ENCODE data around the gene PLEKHG3.

The PLEKHG3 gene

GRCh38 chr14:64708148-64709004 lies 4.2 kb downstream of the PLEKHG3 start:
- DNase-seq, result no peak

DNA sequence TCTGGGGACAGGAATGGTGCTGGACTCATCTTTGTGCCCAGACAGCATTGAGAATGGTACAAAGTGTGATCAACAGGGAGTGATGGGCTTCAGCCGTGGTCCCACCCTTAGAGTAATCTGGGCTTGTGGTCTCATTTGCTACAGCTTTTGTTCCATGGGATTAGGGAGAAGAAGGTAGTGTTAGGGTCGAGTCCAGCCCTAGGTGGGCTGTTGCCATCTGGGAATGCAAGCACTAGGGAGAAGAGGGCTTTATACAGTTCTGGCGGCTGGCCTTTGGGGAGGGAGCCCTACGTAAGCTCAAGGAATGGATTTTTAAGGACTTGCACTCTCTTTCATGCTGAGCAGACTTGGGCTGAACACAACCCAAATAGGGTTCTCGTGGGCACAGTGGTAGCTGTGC lies 4.9 kb downstream of the PLEKHG3 start:
- no peak for DNase-seq

DNA sequence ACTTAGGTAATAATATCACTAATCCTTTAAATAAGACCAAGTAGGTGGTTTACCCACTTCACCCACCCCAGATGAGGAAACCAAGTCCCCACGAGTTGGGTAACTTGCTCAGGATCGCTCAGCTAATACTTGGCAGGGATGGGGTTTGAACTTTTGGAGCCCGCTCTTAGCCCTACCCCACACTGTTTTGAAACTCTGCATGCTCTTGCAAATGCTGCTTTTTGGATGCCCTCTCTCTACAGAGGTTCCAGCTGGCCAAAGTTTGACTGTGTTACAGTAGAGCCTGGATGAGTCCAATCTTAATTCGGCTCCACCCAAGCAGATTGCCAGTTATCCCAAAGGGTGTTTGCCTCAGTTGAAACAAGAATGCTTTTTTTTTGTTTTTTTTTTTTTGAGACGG lies 6.8 kb downstream of the PLEKHG3 start:
- no peak for DNase-seq

GRCh38 chr14:64713677-64714076 lies 9.5 kb downstream of the PLEKHG3 start:
- no peak for DNase-seq

- no peak for DNase-seq
Measured at GRCh38 chr14:64714432-64715025, 10.3 kb downstream of the PLEKHG3 start.

DNA sequence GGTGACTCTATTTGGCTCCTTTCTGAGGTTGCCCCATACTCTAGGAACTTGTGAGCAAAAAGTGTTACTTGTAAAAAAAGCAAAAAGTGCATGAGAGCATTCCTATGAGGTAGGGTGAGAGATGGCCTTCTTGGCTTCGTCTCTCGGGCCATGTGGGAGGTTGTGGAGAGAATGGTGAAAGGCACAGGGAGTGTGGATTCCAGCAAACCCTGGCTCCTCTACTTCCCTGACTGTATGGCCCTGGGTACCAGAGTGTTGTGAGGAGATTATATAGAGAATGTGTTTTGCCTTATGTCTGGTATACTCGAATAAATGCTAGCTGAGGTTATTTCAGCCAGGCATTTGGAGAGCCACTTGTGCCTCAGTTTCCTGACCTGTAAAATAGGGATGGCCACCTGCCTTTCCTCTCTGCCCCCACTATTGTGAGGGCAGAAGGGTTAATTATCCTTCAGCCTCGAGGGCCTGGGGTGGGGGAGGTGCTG lies 11.0 kb downstream of the PLEKHG3 start:
- DNase-seq, result no peak

DNA sequence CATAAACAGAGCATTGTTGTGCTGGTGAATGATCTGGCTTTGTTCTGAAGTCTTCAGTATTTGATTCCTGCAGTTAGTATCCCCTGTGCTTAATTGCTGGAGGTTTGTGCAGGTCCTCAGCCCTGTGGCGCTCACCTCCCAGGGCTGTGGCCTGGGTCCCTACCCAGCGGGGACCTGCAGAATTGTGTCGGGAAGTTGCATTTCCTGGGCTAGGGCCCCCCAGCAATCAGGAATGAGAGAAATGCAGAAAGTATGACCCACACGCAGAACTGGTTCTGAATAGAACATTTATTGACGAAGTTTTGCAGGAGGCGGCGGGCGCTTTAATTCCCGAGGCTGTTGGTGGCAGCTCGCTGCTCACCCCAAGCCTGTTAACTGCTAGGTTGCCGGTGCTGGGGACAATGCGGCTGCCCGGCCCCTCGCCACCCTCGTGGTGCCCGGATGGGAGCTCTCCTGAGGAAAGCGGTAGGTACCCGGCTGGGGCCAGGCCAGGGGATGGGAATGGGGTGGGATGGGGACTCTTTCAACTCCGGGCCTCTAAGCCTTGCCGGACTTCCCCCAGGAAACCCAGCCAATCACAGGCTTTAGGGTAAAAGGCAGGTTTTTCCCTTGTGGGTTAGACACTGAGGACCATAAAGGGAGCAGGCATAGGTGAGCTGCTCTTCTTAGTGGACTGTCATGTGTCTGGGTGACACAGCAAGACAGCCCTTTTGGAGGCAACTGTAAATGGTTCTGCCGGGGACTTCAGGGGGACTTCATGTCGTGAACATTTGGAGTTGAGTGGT lies 11.6 kb downstream of the PLEKHG3 start:
- no peak for DNase-seq

- no peak for DNase-seq
Measured at GRCh38 chr14:64717870-64718269, 13.6 kb downstream of the PLEKHG3 start.

GRCh38 chr14:64718762-64719161 lies 14.5 kb downstream of the PLEKHG3 start:
- DNase-seq, result no peak

DNA sequence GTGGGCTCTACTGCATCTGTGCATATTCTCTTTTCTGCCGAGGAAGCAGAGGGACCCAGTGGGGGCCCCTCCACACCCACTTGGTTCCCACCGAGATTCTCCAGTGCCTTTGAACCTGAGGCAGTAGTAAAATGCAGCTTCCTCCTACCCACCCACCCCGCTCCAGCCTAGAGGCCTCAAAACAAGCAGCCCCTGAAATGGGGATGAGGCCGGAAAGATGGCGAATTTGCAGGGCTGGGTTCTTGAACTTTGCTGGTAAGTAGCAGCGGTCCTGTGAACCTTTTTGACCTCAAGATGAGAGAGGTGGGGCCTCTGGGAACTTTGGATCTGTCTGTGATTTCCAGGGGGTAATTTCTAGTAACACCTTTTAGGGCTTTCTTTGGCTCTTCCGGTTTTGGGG lies 15.4 kb downstream of the PLEKHG3 start:
- no peak for DNase-seq

- no peak for DNase-seq
Measured at GRCh38 chr14:64720131-64720576, 15.9 kb downstream of the PLEKHG3 start.

- no peak for DNase-seq
Measured at GRCh38 chr14:64721391-64721791, 17.2 kb downstream of the PLEKHG3 start.

- DNase-seq, result no peak
Measured at GRCh38 chr14:64721899-64722298, 17.7 kb downstream of the PLEKHG3 start.

- no peak for DNase-seq
Measured at GRCh38 chr14:64722842-64723447, 18.7 kb downstream of the PLEKHG3 start.

DNA sequence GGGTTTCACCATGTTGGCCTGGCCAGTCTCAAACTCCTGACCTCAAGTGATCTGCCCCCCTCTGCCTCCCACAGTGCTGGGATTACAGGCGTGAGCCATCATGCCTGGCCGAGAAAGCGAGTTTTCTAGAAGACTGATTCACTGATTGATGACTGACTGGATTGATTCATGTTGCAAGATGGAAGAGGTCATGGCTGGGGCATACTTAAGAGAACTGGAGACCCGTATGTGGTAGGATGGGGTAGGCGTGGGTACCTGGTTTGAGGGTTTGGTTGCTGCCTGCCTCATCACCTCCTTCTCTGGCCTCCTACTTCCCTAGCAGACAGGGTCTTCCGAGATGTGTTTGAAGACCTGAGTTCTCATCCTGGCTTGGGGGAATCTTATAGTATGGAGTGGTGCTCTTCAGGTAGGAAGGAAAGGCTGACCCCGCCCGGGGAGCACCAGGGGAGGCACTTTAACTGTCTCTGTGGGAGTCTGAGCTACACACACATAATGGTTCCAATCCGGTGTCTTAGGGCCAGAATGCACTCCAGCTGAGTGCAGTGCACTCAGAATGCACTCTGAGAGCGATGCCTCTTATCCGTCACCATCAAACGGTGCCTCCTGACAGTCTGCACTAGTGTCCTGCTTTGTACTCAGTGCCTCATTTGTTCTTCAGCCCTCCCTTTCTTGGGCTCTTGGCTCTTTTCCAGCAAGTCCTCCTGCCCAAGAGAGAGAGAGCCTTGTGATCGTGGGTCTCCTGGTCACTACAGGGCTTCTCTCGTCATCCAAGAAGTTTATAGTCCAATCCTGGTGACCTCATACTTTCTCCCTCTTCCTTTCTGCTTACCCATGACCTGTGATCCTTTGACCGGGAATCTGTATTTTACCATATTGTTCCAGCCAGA lies 19.7 kb downstream of the PLEKHG3 start:
- no peak for DNase-seq

- no peak for DNase-seq
Measured at GRCh38 chr14:64724578-64724930, 20.3 kb downstream of the PLEKHG3 start.

GRCh38 chr14:64725261-64725815 lies 21.1 kb downstream of the PLEKHG3 start:
- DNase-seq, result no peak

DNA sequence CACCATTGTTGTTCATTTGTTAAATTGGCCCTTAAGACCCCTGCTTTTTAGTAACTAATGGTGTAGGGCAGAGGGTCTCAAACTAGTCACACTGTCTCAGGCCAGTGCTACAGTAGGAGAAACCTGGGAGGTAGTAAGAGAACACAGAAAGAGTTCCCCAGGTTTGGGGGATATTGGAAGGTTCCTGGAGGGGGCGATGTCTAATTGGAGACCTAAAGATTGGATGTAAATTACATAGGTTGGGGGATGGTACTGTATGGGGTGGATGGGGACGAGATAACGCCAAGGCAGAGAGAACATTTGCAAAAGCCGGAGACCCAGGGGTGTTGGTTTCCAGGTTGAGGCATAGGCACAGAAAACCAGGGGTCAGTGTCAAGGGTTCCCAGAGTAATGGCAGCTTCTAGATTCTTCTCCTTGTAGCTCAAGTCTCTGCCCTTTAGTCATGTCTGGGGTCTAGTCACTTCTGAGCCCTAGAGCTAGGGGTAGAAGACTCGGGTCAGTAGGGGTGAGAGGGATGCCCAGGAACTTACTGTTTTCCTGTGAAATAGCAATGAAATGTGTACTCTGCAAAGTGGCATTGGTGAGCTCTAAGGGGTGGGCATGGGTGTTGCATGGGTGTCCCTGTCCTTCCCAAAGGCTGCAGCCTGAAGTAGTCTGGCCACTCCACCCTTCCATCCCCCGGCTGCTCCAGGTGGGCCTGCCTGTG lies 21.8 kb downstream of the PLEKHG3 start:
- DNase-seq, result no peak

GRCh38 chr14:64726585-64726890 lies 22.3 kb downstream of the PLEKHG3 start:
- no peak for DNase-seq

- DNase-seq, result no peak
Measured at GRCh38 chr14:64727551-64728071, 23.4 kb downstream of the PLEKHG3 start.

DNA sequence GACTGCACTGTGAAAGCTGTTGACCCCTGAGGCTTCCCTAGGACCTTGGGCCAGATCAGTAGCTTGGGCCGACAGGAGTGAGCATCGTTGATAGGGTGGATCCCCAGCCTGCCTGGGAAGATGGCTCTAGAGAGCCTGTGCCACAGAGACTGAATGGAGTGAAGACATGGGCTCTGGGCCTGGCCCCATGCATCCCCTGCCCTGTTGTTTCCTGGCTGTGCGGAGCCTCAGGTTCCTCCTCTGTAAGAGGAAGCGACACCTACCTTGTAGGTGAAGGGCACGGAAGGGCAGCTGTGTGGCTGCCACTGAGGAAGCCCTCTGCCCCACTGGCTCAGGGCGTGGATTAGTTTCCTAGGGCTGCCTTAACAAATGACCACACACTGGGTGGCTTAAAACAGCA lies 23.9 kb downstream of the PLEKHG3 start:
- no peak for DNase-seq
